GM23248 (cell line): ENCODE measurements around the gene STIP1. TPM values are rescaled to one million over a fixed set of nuclear protein-coding genes. Genes with fewer than 3 reads are reported as not detected.

Source experiments
- DNase-seq: peaks from one replicate; pipeline ENCODE4 v3.0.0-alpha.2; 2015
- H2AFZ ChIP-seq: fragments of 200-600 bp; sonication (generic); 2 replicates; pipeline ENCODE4 v1.6.1; 2016; ENCODE audit warnings: antibody characterized with exemption
- H3F3A ChIP-seq: fragments of 200-600 bp; sonication (generic); 2 replicates; pipeline ENCODE4 v1.6.1; 2016; ENCODE audit warnings: mild to moderate bottlenecking, antibody characterized with exemption, mixed run types; ENCODE audit not compliant: insufficient read depth
- H3K27ac ChIP-seq: fragments of 200-600 bp; sonication (generic); 2 replicates; pipeline ENCODE4 v1.5.1; 2016; ENCODE audit warnings: mild to moderate bottlenecking
- H3K27me3 ChIP-seq: fragments of 200-600 bp; sonication (generic); replicated peaks from 2 replicates; pipeline ENCODE4 v1.6.1; 2016; ENCODE audit warnings: mild to moderate bottlenecking; ENCODE audit not compliant: insufficient read depth
- H3K36me3 ChIP-seq: fragments of 200-600 bp; sonication (generic); 2 replicates; pipeline ENCODE4 v1.6.1; 2016; ENCODE audit warnings: low read depth, mild to moderate bottlenecking
- H3K4me1 ChIP-seq: fragments of 200-600 bp; sonication (generic); 2 replicates; pipeline ENCODE4 v1.6.1; 2016; ENCODE audit warnings: mild to moderate bottlenecking; ENCODE audit not compliant: insufficient read depth
- H3K4me2 ChIP-seq: fragments of 200-600 bp; sonication (generic); one replicate; pipeline ENCODE4 v1.6.1; 2016; ENCODE audit warnings: mild to moderate bottlenecking; ENCODE audit not compliant: unreplicated experiment
- H3K4me3 ChIP-seq: fragments of 200-600 bp; sonication (generic); 2 replicates; pipeline ENCODE4 v1.5.1; 2016; ENCODE audit warnings: mild to moderate bottlenecking
- H3K79me2 ChIP-seq: fragments of 200-600 bp; sonication (generic); 2 replicates; pipeline ENCODE4 v1.6.1; 2016; ENCODE audit warnings: mild to moderate bottlenecking; ENCODE audit not compliant: insufficient read depth
- H3K9ac ChIP-seq: fragments of 200-600 bp; sonication (generic); 2 replicates; pipeline ENCODE4 v1.6.1; 2016; ENCODE audit warnings: mild to moderate bottlenecking
- H3K9me2 ChIP-seq: fragments of 200-600 bp; sonication (generic); 2 replicates; pipeline ENCODE4 v1.6.1; 2016; ENCODE audit warnings: mixed run types, mild to moderate bottlenecking, moderate library complexity; ENCODE audit not compliant: insufficient read depth
- H3K9me3 ChIP-seq: fragments of 200-600 bp; sonication (generic); one replicate; pipeline ENCODE4 v1.6.1; 2017; ENCODE audit warnings: low read depth
- H4K20me1 ChIP-seq: fragments of 200-600 bp; sonication (generic); 2 replicates; pipeline ENCODE4 v1.6.0; 2016; ENCODE audit not compliant: insufficient read depth
- EZH2 ChIP-seq: fragments of 200-600 bp; sonication (generic); IDR thresholded peaks from 2 replicates; pipeline ENCODE4 v1.6.1; 2018; ENCODE audit warnings: antibody characterized with exemption, mild to moderate bottlenecking; ENCODE audit not compliant: insufficient read depth, poor library complexity, severe bottlenecking
- EZH2phosphoT487 ChIP-seq: fragments of 200-600 bp; sonication (generic); IDR thresholded peaks from 2 replicates; pipeline ENCODE4 v1.6.1; 2018; ENCODE audit warnings: antibody characterized with exemption, moderate library complexity, mild to moderate bottlenecking, low read depth; ENCODE audit not compliant: insufficient read depth
- WGBS, 2 experiments: methylation state at CpG; one replicate each; pipeline ENCODE4 v1.1.6; 2015 to 2017; ENCODE audit warnings: low lambda C conversion rate in 2 of 2, low coverage in 1 of 2; ENCODE audit errors: missing lambda C conversion rate in 2 of 2; 5-methylcytosine and 5-hydroxymethylcytosine counted together
- in situ Hi-C: fragments of 300-500 bp; cut with MboI; formaldehyde crosslinking; loops from 2 replicates; pipeline ENCODE4 v1.15.0; 2020
- polyA plus RNA-seq: library from polyadenylated mRNA; unstranded; fragments of >200 nt; fragmentation: Nextera tagmentation; extraction: Ambion mirVana; gene quantifications from 2 replicates; pipeline ENCODE4 v1.2.1, GENCODE V29; 2016
- total RNA-seq: library from RNA; depleted of rRNA; stranded (reverse); fragments of >200 nt; shearing (Covaris generic); gene quantifications from 2 replicates; pipeline ENCODE4 v1.2.3, GENCODE V29; 2014; rRNA removed

STIP1 gene
- total RNA-seq (115 and 123 TPM in 2 replicates), polyA plus RNA-seq (128 and 132 TPM in 2 replicates)

GRCh38 chr11:64185693-64186491 lies at the start of gene STIP1:
STIP1 (plus strand) TSS chr11:64186171; CDS start chr11:64186262, 91 bp downstream.
- H3K9me2 ChIP-seq: no peaks in the 10 kb centered on the region
- DNase-seq: peak; percentile 100
- peak within 1 kb of the TSS; percentile 76 for H2AFZ ChIP-seq
- no peaks in the 10 kb centered on the region for H3K36me3 ChIP-seq
- peaks cover 27% of the 10 kb centered on the region for H3K79me2 ChIP-seq
- peaks cover 14% of the 10 kb centered on the region for H3F3A ChIP-seq
- H3K27me3 ChIP-seq: no peaks in the 10 kb centered on the region
- H3K9me3 ChIP-seq: no peaks in the 10 kb centered on the region
- peak within 1 kb of the TSS; percentile 87 for H3K9ac ChIP-seq
- peak within 1 kb of the TSS; percentile 85 for H3K27ac ChIP-seq
- H3K4me3 ChIP-seq: peak within 1 kb of the TSS; percentile 82
- WGBS, 2 experiments: 0 to 1% methylated on average over 34 to 54 of the region's 74 CpGs
- TF ChIP-seq EZH2phosphoT487 (no peak), EZH2 (no peak)
- peak within 1 kb of the TSS; percentile 95 for H3K4me2 ChIP-seq
- H4K20me1 ChIP-seq: no peaks in the 10 kb centered on the region
- peaks cover 10% of the 10 kb centered on the region for H3K4me1 ChIP-seq
- in situ Hi-C loops: no loop called here

- H2AFZ ChIP-seq: no peak overlapping the region
- H3K36me3 ChIP-seq: no peaks in the 10 kb centered on the region
- no peak for DNase-seq
- no peak overlapping the region for H3K27ac ChIP-seq
- no peaks in the 10 kb centered on the region for H3K27me3 ChIP-seq
- H3K79me2 ChIP-seq: no peaks in the 10 kb centered on the region
- H4K20me1 ChIP-seq: no peaks in the 10 kb centered on the region
- TF ChIP-seq EZH2 (no peak), EZH2phosphoT487 (no peak)
- 80 to 82% methylated on average over 13 to 17 of the region's 17 CpGs for WGBS, 2 experiments
- no peaks in the 10 kb centered on the region for H3F3A ChIP-seq
- no peaks in the 10 kb centered on the region for H3K4me1 ChIP-seq
- no peak overlapping the region for H3K4me2 ChIP-seq
- H3K9ac ChIP-seq: no peak overlapping the region
- in situ Hi-C loops: no loop called here
- H3K9me2 ChIP-seq: no peaks in the 10 kb centered on the region
- H3K9me3 ChIP-seq: no peaks in the 10 kb centered on the region
- no peak overlapping the region for H3K4me3 ChIP-seq
Measured at GRCh38 chr11:64136765-64137441, 49.1 kb upstream of the STIP1 start.

GRCh38 chr11:64138398-64138797 lies 47.6 kb upstream of the STIP1 start:
- no peaks in the 10 kb centered on the region for H3K36me3 ChIP-seq
- no peaks in the 10 kb centered on the region for H3K79me2 ChIP-seq
- no peaks in the 10 kb centered on the region for H3K4me1 ChIP-seq
- H4K20me1 ChIP-seq: no peaks in the 10 kb centered on the region
- H3K27ac ChIP-seq: no peak overlapping the region
- no peak overlapping the region for H3K9ac ChIP-seq
- H3K4me3 ChIP-seq: no peak overlapping the region
- WGBS, 2 experiments: 83 to 85% methylated on average over 16 of the region's 16 CpGs
- no peaks in the 10 kb centered on the region for H3F3A ChIP-seq
- H2AFZ ChIP-seq: no peak overlapping the region
- H3K4me2 ChIP-seq: no peak overlapping the region
- H3K27me3 ChIP-seq: no peaks in the 10 kb centered on the region
- H3K9me3 ChIP-seq: no peaks in the 10 kb centered on the region
- DNase-seq: no peak
- no peaks in the 10 kb centered on the region for H3K9me2 ChIP-seq
- in situ Hi-C loops: no loop called here
- TF ChIP-seq EZH2phosphoT487 (no peak), EZH2 (no peak)

- Histone ChIP-seq H3K9ac (no peak overlapping the region), H3K36me3 (no peaks in the 10 kb centered on the region), H3K4me2 (no peak overlapping the region), H3K79me2 (no peaks in the 10 kb centered on the region), H3K4me3 (no peak overlapping the region), H3K9me3 (no peaks in the 10 kb centered on the region), H2AFZ (no peak overlapping the region), H3F3A (no peaks in the 10 kb centered on the region), H3K27ac (no peak overlapping the region), H3K9me2 (no peaks in the 10 kb centered on the region), H3K27me3 (no peaks in the 10 kb centered on the region), H4K20me1 (no peaks in the 10 kb centered on the region), H3K4me1 (no peaks in the 10 kb centered on the region)
- TF ChIP-seq EZH2phosphoT487 (no peak), EZH2 (no peak)
- no peak for DNase-seq
- in situ Hi-C loops: no loop called here
- 86 to 91% methylated on average over 15 of the region's 15 CpGs for WGBS, 2 experiments
Measured at GRCh38 chr11:64139049-64139448, 46.9 kb upstream of the STIP1 start.
